IMR-90 (cell line): Measurements from ENCODE around the gene MAML3. TPM values are rescaled to one million over a fixed set of nuclear protein-coding genes. Genes with fewer than 3 reads are reported as not detected.

Experiments used
- ATAC-seq: fragments of 200-7000 bp; cut with Tn5 transposase; 2 replicates; pipeline ENCODE4 v1.9.1; 2020; ENCODE audit warnings: low read depth, mild to moderate bottlenecking, moderate library complexity
- BruUV-seq: library from RNA; stranded (reverse); fragments of 400-500 nt; replicated peaks from 2 replicates; lab custom pipeline; 2021; lab: Mats Ljungman, UMichigan
- CTCF ChIA-PET: fragments of 300-600 bp; formaldehyde crosslinking; extraction: SDS; loops from one replicate; lab custom pipeline; 2021; ENCODE audit warnings: antibody characterized with exemption; lab: Yijun Ruan, JAX
- POLR2A ChIA-PET: fragments of 300-600 bp; sonication (Branson Sonifier 250); formaldehyde crosslinking; loops from one replicate; lab custom pipeline; 2022; ENCODE audit warnings: antibody characterized with exemption; ENCODE audit not compliant: unreplicated experiment; lab: Charles Lee
- DNase-seq: peaks from one replicate; pipeline ENCODE4 v3.0.0; 2013
- H2AFZ ChIP-seq: replicated peaks from 2 replicates; pipeline ENCODE3; 2013; ENCODE audit warnings: low read length, mild to moderate bottlenecking; ENCODE audit not compliant: poor library complexity
- H2AK5ac ChIP-seq: 2 replicates; pipeline ENCODE4 v1.6.1; 2013; ENCODE audit warnings: low read depth, low read length, inconsistent platforms
- H2AK9ac ChIP-seq: replicated peaks from 2 replicates; pipeline ENCODE3; 2013; ENCODE audit warnings: mild to moderate bottlenecking, low read depth, low read length, moderate library complexity; ENCODE audit not compliant: poor library complexity
- H2BK120ac ChIP-seq: 2 replicates; pipeline ENCODE4 v1.6.1; 2013; ENCODE audit warnings: low read depth, low read length, inconsistent platforms
- H2BK15ac ChIP-seq: 3 replicates; pipeline ENCODE4 v1.6.1; 2013; ENCODE audit warnings: low read depth, low read length, inconsistent platforms
- H2BK20ac ChIP-seq: 2 replicates; pipeline ENCODE4 v1.6.1; 2013; ENCODE audit warnings: low read depth, mild to moderate bottlenecking, inconsistent platforms, low read length, moderate library complexity
- H2BK5ac ChIP-seq: 2 replicates; pipeline ENCODE4 v1.6.1; 2013; ENCODE audit warnings: mild to moderate bottlenecking, low read depth, low read length, inconsistent platforms; ENCODE audit not compliant: poor library complexity, severe bottlenecking
- H3K14ac ChIP-seq: replicated peaks from 2 replicates; pipeline ENCODE4 v1.6.1; 2013; ENCODE audit warnings: low read depth, low read length, inconsistent platforms
- H3K18ac ChIP-seq: 2 replicates; pipeline ENCODE4 v1.6.1; 2013; ENCODE audit warnings: low read depth, low read length, control low read depth
- H3K23ac ChIP-seq: 2 replicates; pipeline ENCODE4 v1.6.1; 2013; ENCODE audit warnings: low read depth, low read length, inconsistent platforms
- H3K27ac ChIP-seq: 2 replicates; pipeline ENCODE4 v1.5.1; 2013; ENCODE audit warnings: mild to moderate bottlenecking, control low read depth, low read length; ENCODE audit not compliant: insufficient read depth
- H3K27me3 ChIP-seq: 2 replicates; pipeline ENCODE4 v1.6.1; 2013; ENCODE audit warnings: low read length; ENCODE audit not compliant: control insufficient read depth, insufficient read depth
- H3K36me3 ChIP-seq: 2 replicates; pipeline ENCODE4 v1.6.1; 2013; ENCODE audit warnings: low read length, mixed read lengths; ENCODE audit not compliant: control insufficient read depth, insufficient read depth
- H3K4ac ChIP-seq: 2 replicates; pipeline ENCODE4 v1.6.1; 2013; ENCODE audit warnings: low read depth, low read length, inconsistent platforms
- H3K4me1 ChIP-seq: 2 replicates; pipeline ENCODE4 v1.6.1; 2013; ENCODE audit warnings: low read length, mixed read lengths; ENCODE audit not compliant: control insufficient read depth, insufficient read depth
- H3K4me2 ChIP-seq: 2 replicates; pipeline ENCODE4 v1.6.1; 2013; ENCODE audit warnings: low read depth, mild to moderate bottlenecking, control low read depth, low read length, moderate library complexity
- H3K4me3 ChIP-seq: 2 replicates; pipeline ENCODE4 v1.5.1; 2013; ENCODE audit warnings: low read depth, mild to moderate bottlenecking, control low read depth, low read length, moderate library complexity; ENCODE audit not compliant: insufficient read depth
- H3K56ac ChIP-seq: 2 replicates; pipeline ENCODE4 v1.6.1; 2013; ENCODE audit warnings: low read length, inconsistent platforms; ENCODE audit not compliant: insufficient read depth; ENCODE audit errors: extremely low read depth
- H3K79me1 ChIP-seq, 2 experiments: 2 replicates each; pipeline ENCODE4 v1.6.1; 2013; ENCODE audit warnings: low read length in 2 of 2, inconsistent platforms in 1 of 2, low read depth in 1 of 2
- H3K9ac ChIP-seq: 2 replicates; pipeline ENCODE4 v1.6.1; 2013; ENCODE audit warnings: low read depth, low read length, control low read depth
- H3K9me1 ChIP-seq: 2 replicates; pipeline ENCODE4 v1.6.1; 2013; ENCODE audit warnings: low read length, inconsistent platforms; ENCODE audit not compliant: insufficient read depth
- H3K9me3 ChIP-seq: 2 replicates; pipeline ENCODE4 v1.6.1; 2013; ENCODE audit warnings: low read length; ENCODE audit not compliant: control insufficient read depth, insufficient read depth
- H4K20me1 ChIP-seq: 2 replicates; pipeline ENCODE4 v1.6.1; 2013; ENCODE audit warnings: low read length, inconsistent platforms; ENCODE audit not compliant: insufficient read depth
- H4K5ac ChIP-seq: 2 replicates; pipeline ENCODE4 v1.6.1; 2013; ENCODE audit warnings: mild to moderate bottlenecking, low read depth, low read length, control low read depth
- H4K8ac ChIP-seq, 2 experiments: 2 replicates each; pipeline ENCODE4 v1.6.1; 2013; ENCODE audit warnings: low read depth in 2 of 2, low read length in 2 of 2, control low read depth in 1 of 2, inconsistent platforms in 1 of 2
- H4K91ac ChIP-seq: 2 replicates; pipeline ENCODE4 v1.6.1; 2013; ENCODE audit warnings: low read depth, low read length, inconsistent platforms; ENCODE audit not compliant: insufficient read depth
- BHLHE40 ChIP-seq: fragments of 150-350 bp; IDR thresholded peaks from 2 replicates; pipeline ENCODE4 v1.6.1; 2016; ENCODE audit warnings: mild to moderate bottlenecking, low read depth, low read length
- CEBPB ChIP-seq: IDR thresholded peaks from 2 replicates; pipeline ENCODE4 v1.6.1; 2012; ENCODE audit warnings: low read depth, low read length, improper control_type of control experiment
- CHD1 ChIP-seq: IDR thresholded peaks from 2 replicates; pipeline ENCODE4 v1.6.1; 2012; ENCODE audit warnings: low read depth, low read length, improper control_type of control experiment
- CTCF ChIP-seq: conservative IDR thresholded peaks from 2 replicates; pipeline ENCODE4 v1.5.1; 2012; ENCODE audit warnings: mild to moderate bottlenecking, low read depth, low read length, improper control_type of control experiment
- ELK1 ChIP-seq: fragments of 150-350 bp; IDR thresholded peaks from 2 replicates; pipeline ENCODE4 v1.6.1; 2016; ENCODE audit warnings: low read depth, mild to moderate bottlenecking, low read length, moderate library complexity, borderline replicate concordance
- FOS ChIP-seq: fragments of 150-350 bp; IDR thresholded peaks from 2 replicates; pipeline ENCODE4 v1.6.1; 2016; ENCODE audit warnings: low read depth, low read length
- MAFK ChIP-seq: IDR thresholded peaks from 2 replicates; pipeline ENCODE4 v1.6.1; 2012; ENCODE audit warnings: low read depth, low read length, improper control_type of control experiment
- MAZ ChIP-seq: IDR thresholded peaks from 2 replicates; pipeline ENCODE4 v1.6.1; 2012; ENCODE audit warnings: low read depth, mild to moderate bottlenecking, low read length, improper control_type of control experiment, moderate library complexity, borderline replicate concordance
- MXI1 ChIP-seq: IDR thresholded peaks from 2 replicates; pipeline ENCODE4 v1.6.1; 2012; ENCODE audit warnings: low read depth, mild to moderate bottlenecking, low read length, moderate library complexity, borderline replicate concordance
- NFE2L2 ChIP-seq: fragments of 150-350 bp; IDR thresholded peaks from 2 replicates; pipeline ENCODE4 v1.6.1; 2016; ENCODE audit warnings: low read depth, mild to moderate bottlenecking, low read length
- POLR2A ChIP-seq: IDR thresholded peaks from 2 replicates; pipeline ENCODE4 v1.6.1; 2012; ENCODE audit warnings: mild to moderate bottlenecking, low read depth, low read length
- RAD21 ChIP-seq: IDR thresholded peaks from 2 replicates; pipeline ENCODE4 v1.6.1; 2012; ENCODE audit warnings: low read length, improper control_type of control experiment
- RCOR1 ChIP-seq: IDR thresholded peaks from 2 replicates; pipeline ENCODE4 v1.6.1; 2012; ENCODE audit warnings: mild to moderate bottlenecking, low read length, improper control_type of control experiment; ENCODE audit not compliant: insufficient replicate concordance
- RFX5 ChIP-seq: IDR thresholded peaks from 2 replicates; pipeline ENCODE4 v1.8.0; 2012; ENCODE audit warnings: low read depth, mild to moderate bottlenecking, low read length, moderate library complexity
- SMC3 ChIP-seq: fragments of 150-350 bp; IDR thresholded peaks from 2 replicates; pipeline ENCODE4 v1.6.1; 2016; ENCODE audit warnings: low read depth, mild to moderate bottlenecking, antibody characterized with exemption, low read length, moderate library complexity
- WGBS, 2 experiments: methylation state at CpG; one replicate each; pipeline versions ENCODE4 v1.1.5 to v1.1.7; 2013; ENCODE audit warnings: missing lambda C conversion rate in 2 of 2; ENCODE audit not compliant: insufficient read length in 1 of 2; ENCODE audit errors: extremely low coverage in 2 of 2; 5-methylcytosine and 5-hydroxymethylcytosine counted together
- dilution Hi-C: fragments of 300-500 bp; cut with HindIII; formaldehyde crosslinking; loops from one replicate; pipeline ENCODE4 v1.14.3; 2018; ENCODE audit warnings: low sequenced_read_pairs; ENCODE audit not compliant: unreplicated experiment
- in situ Hi-C: fragments of 300-500 bp; cut with MboI; formaldehyde crosslinking; loops from 3 replicates; pipeline ENCODE4 v1.14.3; 2019; ENCODE audit warnings: low sequenced_read_pairs, inconsistent platforms, mixed read lengths
- intact Hi-C: fragments of 100-400 bp; cut with micrococcal nuclease; formaldehyde crosslinking; loops from 2 replicates; pipeline ENCODE4 v1.10.0; 2022
- polyA plus RNA-seq, 3 experiments: library from polyadenylated mRNA; depleted of rRNA; stranded (reverse); fragments of >200 nt; gene quantifications; 2 replicates each; pipeline ENCODE4 v1.2.3, GENCODE V29; 2012; ENCODE audit warnings: low replicate concordance in 1 of 3
- total RNA-seq: library from RNA; depleted of rRNA; stranded (reverse); fragments of >200 nt; gene quantifications from 2 replicates; pipeline ENCODE4 v1.2.3, GENCODE V29; 2012
- TF ChIP-seq, protein P1 (sequence below): fragments of 150-350 bp; IDR thresholded peaks from 2 replicates; pipeline ENCODE4 v1.6.1; 2017; ENCODE audit warnings: mild to moderate bottlenecking, antibody characterized with exemption, low read length, low read depth

Gene MAML3
- total and polyA plus RNA-seq, 2 of the 4 experiments (the other 2 are of a cell fraction), result 0.90 to 1.7 TPM

- no peak overlapping the region for H3K27ac ChIP-seq
- ChIA-PET CTCF (interaction anchor here (0.7 kb wide), 1 partner anchor 1726 kb away, joined by 3 read pairs; no protein-coding TSS in a partner anchor), POLR2A (no interaction called here)
- H3K36me3 ChIP-seq, result no peaks in the 10 kb centered on the region
- H3K9me3 ChIP-seq, result no peaks in the 10 kb centered on the region
- no peak overlapping the region for H3K4me2 ChIP-seq
- no peak for TF ChIP-seq BHLHE40
- TF ChIP-seq POLR2A, result no peak
- TF ChIP-seq RFX5, result no peak
- TF ChIP-seq, protein P1, sequence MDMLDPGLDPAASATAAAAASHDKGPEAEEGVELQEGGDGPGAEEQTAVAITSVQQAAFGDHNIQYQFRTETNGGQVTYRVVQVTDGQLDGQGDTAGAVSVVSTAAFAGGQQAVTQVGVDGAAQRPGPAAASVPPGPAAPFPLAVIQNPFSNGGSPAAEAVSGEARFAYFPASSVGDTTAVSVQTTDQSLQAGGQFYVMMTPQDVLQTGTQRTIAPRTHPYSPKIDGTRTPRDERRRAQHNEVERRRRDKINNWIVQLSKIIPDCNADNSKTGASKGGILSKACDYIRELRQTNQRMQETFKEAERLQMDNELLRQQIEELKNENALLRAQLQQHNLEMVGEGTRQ, result no peak
- TF ChIP-seq RAD21, result no peak
- no peak for TF ChIP-seq CHD1
- no peak for TF ChIP-seq CTCF
- TF ChIP-seq CEBPB, result no peak
- TF ChIP-seq ELK1, result no peak
- no peak for TF ChIP-seq FOS
- TF ChIP-seq SMC3, result no peak
- no peak for TF ChIP-seq MXI1
- no peak for TF ChIP-seq NFE2L2
- TF ChIP-seq MAZ, result no peak
- TF ChIP-seq MAFK, result no peak
- no peak for TF ChIP-seq RCOR1
- no peaks in the 10 kb centered on the region for H3K9me1 ChIP-seq
- no peaks in the 10 kb centered on the region for H3K79me1 ChIP-seq
- H3K14ac ChIP-seq, result no peak overlapping the region
- H3K18ac ChIP-seq, result no peak overlapping the region
- H3K4me3 ChIP-seq, result no peak overlapping the region
- no peak overlapping the region for H2BK15ac ChIP-seq
- no peak overlapping the region for H4K5ac ChIP-seq
- ATAC-seq (no peak), DNase-seq (no peak)
- no peak overlapping the region for H4K8ac ChIP-seq
- BruUV-seq, result no TSS peak
- no peak overlapping the region for H2BK120ac ChIP-seq
- H3K56ac ChIP-seq, result no peak overlapping the region
- no peak overlapping the region for H2BK5ac ChIP-seq
- H3K27me3 ChIP-seq, result no peaks in the 10 kb centered on the region
- H3K9ac ChIP-seq, result no peak overlapping the region
- dilution Hi-C loops (no loop called here), intact Hi-C loops (no loop called here), in situ Hi-C loops (no loop called here)
- H4K20me1 ChIP-seq, result no peaks in the 10 kb centered on the region
- H2AK5ac ChIP-seq, result no peak overlapping the region
- no peak overlapping the region for H2AFZ ChIP-seq
- H3K4ac ChIP-seq, result no peak overlapping the region
- H4K91ac ChIP-seq, result no peak overlapping the region
- H2AK9ac ChIP-seq, result no peak overlapping the region
- 0 out of 2 replicates have a peak, but pooled peaks cover 1% of the 10 kb centered on the region for H3K4me1 ChIP-seq
- no peak overlapping the region for H3K23ac ChIP-seq
- H2BK20ac ChIP-seq, result no peak overlapping the region
- WGBS, 2 experiments, result no CpG with 5 or more reads among the region's 4 CpGs
These were observed 393.4 kb downstream of the MAML3 start for GRCh38 chr4:139760567-139760966.
